NCI-H82 treated with DMSO at 0.1 percent for 48 hours (cell line): ENCODE results near the gene CLASRP.

Experiments
- DNase-seq: peaks from one replicate; lab custom pipeline; 2025; ENCODE audit not compliant: unreplicated experiment; lab: John Stamatoyannopoulos, UW

Gene CLASRP

GRCh38 chr19:45058622-45059159 is 19.8 kb downstream of the CLASRP start:
- no peak for DNase-seq

- DNase-seq, result peak; percentile 51
These were observed 20.6 kb downstream of the CLASRP start for GRCh38 chr19:45059258-45059965.

GRCh38 chr19:45061965-45062364 is 23.1 kb downstream of the CLASRP start:
- DNase-seq, result no peak

GRCh38 chr19:45063851-45064801 is 25.3 kb downstream of the CLASRP start:
- DNase-seq, result no peak

- no peak for DNase-seq
These were observed 28.2 kb downstream of the CLASRP start for GRCh38 chr19:45066921-45067661.

GRCh38 chr19:45068041-45068440 is 29.2 kb downstream of the CLASRP start:
- DNase-seq, result no peak

- no peak for DNase-seq
These were observed 30.2 kb downstream of the CLASRP start for GRCh38 chr19:45069056-45069455.

- no peak for DNase-seq
These were observed 31.4 kb downstream of the CLASRP start for GRCh38 chr19:45070214-45070613.

GRCh38 chr19:45070861-45071544 is 32.2 kb downstream of the CLASRP start:
- no peak for DNase-seq

GRCh38 chr19:45071545-45071938 is 32.7 kb downstream of the CLASRP start:
- no peak for DNase-seq

- DNase-seq, result no peak
These were observed 33.3 kb downstream of the CLASRP start for GRCh38 chr19:45071969-45072790.

GRCh38 chr19:45074744-45075300 is 36.0 kb downstream of the CLASRP start:
- no peak for DNase-seq

- DNase-seq, result peak; percentile 41
These were observed 36.6 kb downstream of the CLASRP start for GRCh38 chr19:45075301-45076028.

GRCh38 chr19:45076029-45076850 is 37.4 kb downstream of the CLASRP start, which contains the start of gene ZNF296:
Gene ZNF296 (minus strand): TSS chr19:45076478. CDS start chr19:45076373, 105 bp downstream.
- peak; percentile 32 for DNase-seq

- peak; percentile 11 for DNase-seq
These were observed 38.2 kb downstream of the CLASRP start for GRCh38 chr19:45076851-45077730.

GRCh38 chr19:45078390-45079062 is 39.7 kb downstream of the CLASRP start:
- DNase-seq, result no peak
